GM19043 (cell line): ENCODE measurements around the gene EXOC4.

Experiments
- ATAC-seq: cut with Tn5 transposase; IDR thresholded peaks from one replicate; pipeline ENCODE4 v1.9.1; 2021; ENCODE audit warnings: low read depth; ENCODE audit not compliant: unreplicated experiment

Gene EXOC4

DNA sequence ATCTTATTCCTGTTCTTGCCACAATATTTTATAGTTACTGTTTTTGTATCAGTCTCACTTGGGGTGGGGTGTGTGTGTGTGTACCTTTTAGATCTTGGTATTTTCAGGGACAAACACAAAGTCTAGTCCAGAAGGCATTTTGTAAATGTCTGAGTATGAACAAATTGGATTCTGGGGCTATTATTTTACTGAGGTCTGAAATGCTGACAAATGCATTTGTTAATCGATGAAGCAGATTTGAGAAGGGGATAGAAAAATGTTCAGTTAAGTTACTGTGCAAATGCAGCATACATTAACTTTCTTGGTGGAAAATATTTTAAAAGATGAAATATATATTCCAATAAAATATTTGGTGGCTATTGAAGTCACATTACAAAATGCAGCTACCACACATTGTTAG lies 267.4 kb downstream of the EXOC4 start:
- ATAC-seq = no peak

DNA sequence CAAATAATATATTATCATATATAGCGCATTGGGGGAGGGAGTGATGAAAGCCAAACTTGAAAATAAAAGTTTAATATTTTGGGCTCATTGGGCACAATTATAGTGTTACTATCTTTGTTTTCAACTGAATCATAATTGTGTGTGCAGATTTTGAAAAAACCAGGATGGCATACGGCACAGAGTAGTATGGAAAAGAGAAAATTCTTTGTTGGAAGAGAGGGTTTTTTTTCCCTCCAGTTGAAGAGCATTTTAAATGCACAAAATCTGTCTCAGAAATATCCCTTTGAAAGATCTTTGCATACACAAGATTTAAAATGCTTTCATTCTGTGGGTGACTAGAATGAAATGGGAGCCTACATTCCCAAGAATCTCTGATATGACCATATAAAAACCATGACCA lies 269.6 kb downstream of the EXOC4 start:
- ATAC-seq = no peak

DNA sequence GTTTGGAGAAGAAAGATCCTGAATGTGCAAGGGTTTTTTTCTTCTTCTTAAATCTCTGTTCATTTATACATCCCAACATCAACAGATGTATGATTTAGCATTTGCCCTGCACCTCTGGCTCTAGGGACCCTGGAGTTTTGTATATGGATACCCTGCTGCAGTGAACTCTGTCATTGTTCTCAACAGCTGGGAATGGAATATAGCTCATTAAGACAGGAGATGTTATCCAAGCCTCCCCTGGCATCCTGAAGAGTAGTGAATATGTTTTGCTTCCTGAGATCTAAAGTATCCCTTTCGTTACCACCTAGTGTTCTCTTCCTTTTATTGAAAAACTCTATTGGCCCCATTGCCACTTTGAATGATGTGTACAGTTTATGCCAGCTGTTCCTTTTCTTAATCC lies 275.9 kb downstream of the EXOC4 start:
- no peak for ATAC-seq

DNA sequence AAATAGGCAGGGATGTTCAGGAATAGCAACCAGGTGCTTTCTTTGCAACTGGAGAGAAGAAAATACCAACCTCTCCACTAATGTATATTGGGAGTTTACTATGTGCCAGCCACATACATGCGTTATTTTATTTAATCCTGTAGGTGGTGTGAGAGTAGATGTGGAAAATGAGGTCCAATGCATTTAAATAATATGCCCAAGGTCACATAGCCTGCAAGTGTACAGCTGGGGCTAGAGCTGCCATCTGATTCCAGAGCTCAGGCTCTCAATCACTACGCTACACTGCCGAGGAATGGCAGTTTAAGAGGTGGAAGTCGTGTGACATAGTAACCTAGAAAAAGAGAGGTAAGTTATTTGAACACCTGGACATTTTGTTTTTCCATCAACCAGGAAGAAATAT lies 277.0 kb downstream of the EXOC4 start:
- no peak for ATAC-seq

DNA sequence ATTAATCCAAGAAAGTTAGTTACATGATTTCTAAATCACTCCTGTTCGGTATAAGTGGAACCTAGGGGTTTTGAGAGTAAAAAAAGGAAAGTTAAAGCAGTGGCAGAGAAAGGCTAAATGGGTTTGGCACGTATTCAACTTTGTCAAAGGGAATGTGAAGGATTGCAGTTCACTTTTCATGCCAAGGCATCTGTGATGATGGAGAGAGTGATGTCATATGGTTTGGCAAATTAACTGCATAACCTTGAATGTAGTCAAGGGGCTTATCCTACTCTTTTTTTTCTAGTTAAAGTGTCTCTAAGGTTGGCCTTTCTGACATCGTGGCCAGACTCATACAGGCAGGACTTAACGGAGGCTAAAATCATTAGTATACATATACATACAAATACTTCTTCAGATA lies 277.8 kb downstream of the EXOC4 start:
- no peak for ATAC-seq

DNA sequence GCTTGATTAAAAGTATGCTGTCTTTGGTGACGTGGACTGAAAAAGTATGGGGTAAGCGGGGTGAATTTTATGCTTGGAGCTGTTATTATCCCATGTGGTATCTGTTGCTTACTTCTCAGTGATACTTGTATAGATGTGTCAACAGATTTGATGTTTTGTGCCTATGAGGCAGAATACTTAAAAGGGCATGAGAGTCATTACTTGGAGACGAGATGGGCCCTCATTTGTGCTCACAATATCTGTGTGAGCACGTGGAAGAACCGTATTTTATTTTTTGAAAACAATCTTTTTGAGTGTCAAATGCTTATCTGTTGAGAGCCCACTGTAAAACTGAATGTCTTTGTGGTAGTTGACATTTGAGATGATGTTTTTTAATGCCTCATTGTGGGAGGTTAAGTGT lies 281.9 kb downstream of the EXOC4 start:
- no peak for ATAC-seq

DNA sequence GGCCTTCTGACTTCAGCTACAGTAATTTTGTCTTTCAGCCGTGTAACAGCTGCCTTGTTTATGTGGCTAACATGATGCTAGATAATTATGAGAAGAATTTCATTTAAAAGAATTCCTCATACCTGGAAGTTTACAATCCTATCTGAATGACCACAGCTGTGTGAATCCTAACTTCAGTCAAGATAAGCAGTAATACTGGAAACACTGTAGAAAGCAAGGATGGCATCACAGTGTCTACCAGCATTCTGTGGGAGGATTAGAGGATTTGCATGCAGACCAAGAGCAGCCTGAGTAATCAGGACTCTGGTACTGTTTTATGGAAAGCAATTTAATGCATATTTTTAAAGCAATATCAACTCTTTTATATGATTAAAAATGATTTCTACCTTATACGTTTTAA lies 282.4 kb downstream of the EXOC4 start:
- no peak for ATAC-seq

DNA sequence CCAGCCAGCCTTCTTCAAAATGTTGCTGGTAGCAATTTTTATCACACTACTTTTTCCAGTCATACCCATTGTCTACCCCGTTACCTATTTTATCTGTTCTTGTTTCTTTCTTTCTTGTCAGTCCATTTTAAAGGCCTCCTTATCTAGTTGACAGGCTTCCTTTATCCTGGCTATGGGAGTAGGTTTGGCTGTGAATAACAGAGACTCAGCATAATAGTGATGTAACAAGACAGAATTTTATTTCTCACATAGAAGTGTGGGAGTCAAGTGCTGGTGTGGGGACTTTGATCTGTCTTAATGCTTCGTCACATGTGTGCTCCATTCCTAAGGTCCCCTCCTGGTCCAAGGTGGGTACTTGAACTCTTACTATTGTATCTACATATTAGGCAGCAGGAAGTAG lies 283.6 kb downstream of the EXOC4 start:
- ATAC-seq = no peak

DNA sequence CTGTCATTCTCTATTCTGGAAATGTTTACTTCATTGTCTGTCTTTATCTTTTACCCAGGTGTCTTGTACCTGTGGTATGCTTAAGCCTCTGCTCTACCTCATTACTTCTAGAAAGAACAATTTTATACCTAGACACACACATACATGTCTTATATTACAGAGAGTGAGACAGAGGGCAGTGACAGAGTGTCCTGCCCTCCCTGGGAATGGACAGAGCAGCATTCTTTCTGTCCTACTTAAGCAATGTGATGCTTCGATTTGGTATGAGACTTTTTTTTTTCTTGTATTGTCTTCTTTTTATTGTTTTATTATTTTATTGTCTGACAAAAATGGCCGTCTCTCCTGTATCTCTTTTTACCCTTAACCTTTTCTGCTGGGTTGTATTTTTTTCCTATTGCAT lies 286.1 kb downstream of the EXOC4 start:
- no peak for ATAC-seq

DNA sequence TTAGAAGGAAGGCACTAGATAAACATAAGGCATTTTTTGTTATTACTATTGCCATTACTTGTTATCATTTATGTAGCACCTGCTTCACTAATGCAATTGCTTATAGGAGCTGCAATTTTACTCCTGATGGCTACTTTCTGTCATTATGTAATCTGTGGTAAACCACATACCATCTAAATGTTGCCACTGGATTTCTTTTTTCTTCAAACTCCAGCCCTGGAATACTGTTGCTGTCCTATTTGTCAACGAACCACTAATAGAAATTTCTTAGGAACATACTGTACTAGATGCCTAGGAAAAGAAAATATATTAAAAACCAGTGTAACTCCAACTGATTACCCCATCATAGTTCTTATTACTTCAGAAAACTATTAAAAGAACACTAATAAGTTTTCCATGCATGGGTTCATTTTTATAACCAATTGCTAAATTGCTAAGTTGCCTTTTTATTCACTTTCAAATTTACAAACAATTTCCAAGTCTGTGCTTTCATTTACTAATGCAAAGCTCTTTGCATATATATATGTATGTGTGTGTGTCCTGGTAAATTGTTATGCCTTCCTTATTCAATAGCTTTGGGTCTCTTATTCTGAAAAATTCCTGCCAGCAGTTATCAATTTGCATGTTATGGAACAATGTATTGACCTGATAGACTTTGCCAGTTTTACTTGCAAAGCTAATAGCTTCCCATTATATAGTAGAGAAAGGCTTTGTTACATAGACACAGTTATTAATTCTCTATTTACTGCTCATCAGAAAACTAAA lies 287.4 kb downstream of the EXOC4 start:
- no peak for ATAC-seq

DNA sequence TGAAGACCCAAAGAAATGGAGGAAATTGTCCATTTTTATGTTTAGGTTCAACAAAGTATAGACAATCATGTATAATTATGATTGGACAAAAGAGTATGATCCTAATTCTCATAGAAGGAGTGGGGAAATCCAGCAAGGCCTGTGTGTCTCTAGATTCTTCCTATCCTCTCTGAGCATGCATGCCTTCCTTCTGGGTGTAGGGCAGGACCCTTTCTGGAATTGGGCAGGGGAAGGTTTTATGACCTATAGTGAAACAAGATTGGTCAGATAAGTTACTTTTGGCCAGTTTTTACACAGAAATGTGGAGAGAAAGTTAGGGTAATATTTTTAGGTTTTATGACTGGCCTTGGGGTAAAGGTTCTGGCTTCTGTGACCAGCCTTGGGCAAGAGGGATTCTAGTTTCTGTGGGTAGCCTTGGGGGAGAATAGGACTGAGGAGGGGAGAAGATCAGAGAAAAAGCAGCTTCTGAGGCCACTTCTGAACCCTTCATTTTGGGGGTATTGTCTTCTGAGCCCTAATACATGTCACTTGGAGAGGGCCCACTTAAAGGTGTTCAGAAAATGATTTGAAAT lies 289.4 kb downstream of the EXOC4 start:
- no peak for ATAC-seq

DNA sequence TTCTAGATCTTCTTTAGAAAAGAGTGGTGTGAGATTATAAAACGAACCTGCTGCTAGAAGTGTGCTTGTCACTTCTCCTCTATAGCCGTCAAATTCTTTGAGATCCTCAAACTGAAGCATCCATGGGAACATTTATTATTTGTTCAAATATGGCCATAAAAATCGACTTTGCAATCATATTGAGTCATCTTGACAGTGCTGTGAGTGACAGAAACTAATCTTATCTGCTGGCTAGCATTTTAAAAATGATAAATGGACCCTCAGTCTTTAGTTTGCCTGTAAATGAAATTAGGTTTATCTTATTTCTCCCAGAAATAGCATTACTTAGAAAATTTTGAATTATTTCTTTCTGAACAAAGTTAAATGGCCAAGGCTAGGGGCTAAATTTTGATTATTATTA lies 290.8 kb downstream of the EXOC4 start:
- no peak for ATAC-seq

DNA sequence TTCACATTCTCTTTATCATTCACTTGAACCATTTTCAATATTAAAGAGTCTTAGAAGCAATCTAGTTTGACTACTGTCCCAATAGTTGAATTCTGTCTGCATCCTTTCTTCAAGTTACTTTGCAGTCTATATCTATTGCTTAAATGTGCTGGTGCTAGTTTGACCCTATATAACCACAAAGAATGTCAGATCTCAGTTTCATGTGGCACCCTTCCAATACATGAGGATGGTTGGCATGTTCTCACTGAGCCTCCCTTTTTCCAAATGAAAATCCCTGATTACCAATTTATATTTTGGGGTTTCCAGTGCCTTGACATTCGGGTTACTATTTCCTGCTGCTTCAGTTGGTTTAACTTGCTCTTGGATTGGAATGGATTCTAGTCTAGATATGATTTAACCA lies 292.7 kb downstream of the EXOC4 start:
- no peak for ATAC-seq

DNA sequence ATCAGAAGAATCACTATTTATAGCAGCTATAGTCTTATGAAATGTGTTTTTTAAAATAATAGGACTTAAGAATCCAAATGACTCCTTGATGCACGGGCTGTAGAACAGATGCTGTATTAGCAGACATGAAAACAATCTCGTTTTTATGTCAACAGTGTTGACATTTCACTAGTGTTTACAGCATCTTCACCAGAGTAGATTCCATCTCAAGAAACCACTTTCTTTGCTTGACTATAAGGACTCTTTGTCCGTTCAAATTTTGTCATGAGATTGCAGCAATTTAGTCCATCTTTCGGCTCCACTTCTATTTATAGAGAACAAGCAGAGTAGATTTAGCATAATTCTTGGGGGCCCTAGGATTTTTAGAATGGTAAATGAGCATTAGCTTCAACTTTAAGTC lies 295.1 kb downstream of the EXOC4 start:
- no peak for ATAC-seq

DNA sequence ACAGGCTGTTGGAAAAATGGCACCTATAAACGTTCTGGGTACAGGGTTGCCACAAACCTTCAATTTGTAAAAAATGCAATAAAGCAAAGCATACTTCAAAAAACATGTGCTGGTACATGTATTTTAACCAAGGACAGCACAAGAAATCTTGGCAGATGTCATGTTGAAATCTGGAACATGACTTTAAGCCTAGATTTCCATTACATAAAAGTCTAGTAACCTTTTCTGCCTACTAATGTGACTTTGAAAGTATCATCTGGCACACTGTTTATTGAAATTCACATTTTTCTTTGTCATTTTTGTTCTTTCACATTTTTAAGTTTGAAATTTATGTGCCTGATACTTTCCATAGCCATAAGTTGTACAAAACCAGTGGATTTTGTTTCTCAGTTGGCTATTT lies 296.8 kb downstream of the EXOC4 start:
- ATAC-seq = no peak

DNA sequence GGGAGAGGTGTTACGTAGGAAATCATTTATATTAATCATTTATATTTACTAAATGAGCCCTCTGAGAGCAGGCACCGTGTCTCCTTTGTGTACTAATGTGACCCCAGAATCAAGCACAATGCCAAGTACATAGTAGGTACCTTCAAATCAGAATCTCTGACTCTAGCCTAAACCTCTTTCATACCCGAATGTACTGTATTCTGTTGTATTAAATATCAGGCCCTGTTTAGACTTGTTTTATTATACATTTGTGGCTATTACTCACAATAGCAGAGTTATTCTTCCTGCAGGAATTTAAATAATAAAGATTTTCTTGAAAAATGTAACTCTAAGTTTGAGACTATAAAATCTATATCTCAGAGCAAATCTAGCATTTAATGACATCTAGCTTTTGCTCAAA lies 297.3 kb downstream of the EXOC4 start:
- ATAC-seq = no peak

DNA sequence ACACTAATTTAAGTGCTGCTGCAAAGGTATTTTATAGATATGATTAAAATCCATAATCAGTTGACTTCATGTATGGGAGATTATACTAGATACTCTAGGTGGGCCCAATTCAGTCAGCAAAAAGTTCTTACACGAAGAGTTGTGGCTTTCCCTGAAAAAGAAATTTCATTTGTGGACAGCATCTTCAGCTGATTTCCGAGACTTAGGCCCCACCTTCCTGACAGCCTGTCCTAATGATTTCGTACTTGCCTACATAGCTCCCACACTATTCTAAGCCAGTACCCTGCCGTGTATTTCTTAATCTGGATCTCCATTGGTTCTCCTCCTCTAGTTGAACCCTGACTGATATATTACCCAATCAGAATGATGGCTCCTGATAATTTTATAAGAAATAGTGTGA lies 297.9 kb downstream of the EXOC4 start:
- ATAC-seq = no peak

DNA sequence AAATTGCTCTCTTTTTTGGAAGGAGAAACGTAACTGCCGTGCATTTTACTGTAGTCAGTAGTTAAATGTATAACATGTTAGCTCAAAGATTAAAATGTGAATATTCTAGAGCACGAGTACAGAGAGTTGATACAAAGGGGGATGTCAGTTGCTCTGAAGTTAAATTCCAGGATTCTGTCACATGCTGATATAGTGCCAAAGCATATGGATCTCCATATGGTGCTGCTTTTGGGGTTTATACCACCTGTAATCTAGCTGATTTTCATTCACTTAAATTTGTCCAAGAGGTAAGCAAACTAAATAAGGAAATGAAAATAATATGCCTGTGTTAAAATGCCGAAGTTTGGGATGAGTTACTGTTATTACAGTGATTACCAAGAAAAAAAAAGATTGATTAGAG lies 298.6 kb downstream of the EXOC4 start:
- ATAC-seq = no peak

DNA sequence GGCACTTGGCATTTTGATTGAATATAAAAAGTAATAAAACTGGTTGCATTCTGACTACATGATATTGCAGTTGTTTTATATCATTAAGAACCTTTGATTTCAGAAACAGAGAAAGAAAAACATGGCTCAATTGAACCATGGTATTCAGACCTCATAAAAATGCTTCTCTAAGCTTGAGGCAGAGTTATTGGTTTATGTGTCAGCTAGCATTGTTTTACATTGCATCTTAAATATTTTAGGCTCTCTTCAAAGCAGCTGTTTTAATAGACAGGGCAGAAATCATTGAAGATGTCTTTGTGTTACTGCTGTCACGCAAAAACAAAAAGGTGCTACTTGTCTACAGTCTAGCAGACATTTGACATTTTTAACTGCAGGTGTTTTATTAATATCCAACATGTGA lies 299.2 kb downstream of the EXOC4 start:
- no peak for ATAC-seq

DNA sequence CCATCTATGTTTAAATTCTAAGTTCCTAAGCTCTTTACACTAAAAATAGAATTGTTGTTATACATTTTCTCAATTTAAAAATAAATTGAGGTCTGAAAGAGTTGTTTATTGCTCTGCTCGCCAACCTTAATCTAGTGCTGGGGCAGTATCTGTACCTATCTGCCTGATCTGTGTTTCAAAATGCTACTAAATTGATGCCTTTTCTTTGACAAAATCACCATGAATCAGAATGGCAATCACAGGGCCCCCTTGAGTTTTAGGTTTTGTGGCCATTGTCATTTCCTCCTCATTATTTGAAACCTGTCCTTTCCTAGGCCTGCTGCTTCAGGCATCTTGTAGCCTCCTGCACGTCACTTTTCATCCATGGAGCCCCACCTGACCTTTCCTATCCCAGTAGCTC lies 301.5 kb downstream of the EXOC4 start:
- no peak for ATAC-seq

DNA sequence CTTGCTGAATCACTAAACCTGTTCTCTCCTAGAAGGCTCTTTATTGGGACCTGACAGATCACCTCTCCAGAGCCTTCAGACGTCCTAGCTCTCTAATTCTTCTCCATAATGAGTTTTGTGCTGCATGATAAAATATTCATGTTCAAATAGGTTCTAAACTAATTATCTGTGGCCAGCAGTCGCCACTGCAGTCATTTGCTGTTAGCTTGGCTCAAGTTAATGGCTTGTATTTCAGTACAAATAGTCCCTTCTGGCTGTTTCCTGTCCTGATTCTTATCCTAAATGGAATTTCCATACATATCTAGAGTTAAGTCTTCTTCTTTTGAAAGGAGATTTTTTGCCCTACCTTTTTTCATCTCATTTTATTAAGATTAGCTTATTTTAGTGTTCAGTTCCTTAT lies 303.2 kb downstream of the EXOC4 start:
- no peak for ATAC-seq

DNA sequence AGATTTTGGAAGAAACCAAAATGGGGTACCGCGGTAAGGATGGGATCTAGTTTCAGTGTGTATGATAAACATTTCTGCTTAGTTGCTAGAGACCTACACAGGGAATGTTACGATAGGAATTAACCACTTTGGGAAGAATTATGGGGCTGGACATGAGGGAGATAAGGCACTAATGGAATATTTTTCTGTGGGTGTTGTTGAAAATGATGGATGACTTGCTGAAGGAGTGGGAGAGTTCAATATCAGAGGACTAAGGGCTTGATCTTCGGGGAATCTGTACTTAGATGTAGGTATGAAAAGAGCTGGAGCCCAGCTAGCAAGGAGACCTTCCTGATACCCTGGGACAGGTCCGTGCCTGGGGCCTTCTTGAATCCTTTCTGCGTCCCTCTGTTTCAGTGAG lies 303.7 kb downstream of the EXOC4 start:
- ATAC-seq = no peak

DNA sequence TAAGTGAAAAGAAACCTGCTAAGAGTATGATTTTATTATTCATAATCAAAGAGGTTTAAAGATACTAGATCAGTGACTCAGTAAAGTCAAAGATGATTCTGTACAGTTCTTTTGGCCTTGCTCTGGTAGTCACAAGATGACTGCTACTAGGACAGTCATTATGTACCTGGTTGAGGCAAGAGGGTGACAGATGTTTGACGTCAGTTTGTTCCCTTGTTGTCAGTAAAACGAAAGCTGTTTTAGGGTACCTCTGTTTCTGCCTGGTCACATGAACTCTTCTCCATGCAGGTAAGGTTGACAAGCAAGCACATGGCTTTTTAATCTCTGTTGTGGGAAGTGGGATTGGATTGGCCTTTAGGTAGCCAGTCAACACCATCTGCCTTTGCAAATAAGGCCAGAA lies 308.0 kb downstream of the EXOC4 start:
- ATAC-seq = no peak
